ENCODE results near the gene CXCL13.
"Not testable (repeated sequence)": the region's sequence is repeated elsewhere in the genome, so short reads cannot be mapped to it uniquely, and the experiment has no call there.

Gene CXCL13

DNA sequence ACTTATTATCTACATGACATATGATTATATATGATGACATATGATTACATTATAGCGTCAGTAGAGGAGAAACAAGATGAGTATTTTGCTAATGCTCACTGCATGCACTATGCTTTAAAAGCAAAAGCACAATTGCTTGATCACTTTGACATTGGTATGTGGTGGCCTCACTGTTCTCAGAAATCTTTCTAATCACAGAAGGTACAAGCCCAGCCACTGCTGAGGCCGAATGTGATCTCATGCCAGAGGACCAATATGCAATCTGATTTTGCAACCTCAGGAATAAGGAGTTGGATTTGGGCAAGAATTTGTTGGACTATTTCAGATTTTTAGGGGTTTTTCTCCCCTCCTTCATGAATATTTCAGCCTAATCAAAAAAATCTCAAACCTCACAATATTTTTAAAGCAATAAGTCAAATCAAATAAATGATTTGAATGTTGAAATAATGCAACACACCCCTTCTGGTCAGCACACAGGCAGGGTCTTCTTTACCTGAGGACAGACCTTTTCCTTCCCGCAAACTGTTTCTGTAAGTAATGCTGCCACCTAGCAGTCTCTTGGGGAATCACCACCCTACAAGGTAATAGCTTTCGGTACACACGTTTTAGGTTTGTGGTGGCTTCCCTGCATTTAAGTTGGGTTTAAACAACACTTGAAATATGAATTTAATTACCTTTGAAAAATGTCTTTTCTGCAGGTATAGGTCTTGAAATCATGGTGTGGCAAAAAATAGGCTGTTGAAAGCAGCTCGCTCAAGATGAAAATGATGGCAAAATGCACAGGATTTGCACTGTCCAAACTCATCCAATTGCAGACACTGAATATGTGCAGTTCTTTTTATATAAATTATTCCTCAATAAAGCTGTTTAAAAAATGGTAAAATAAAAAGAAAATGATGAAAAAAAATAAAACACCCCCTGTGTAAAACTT, 4.8 kb upstream of the CXCL13 start:
- FAIRE-seq (no peak), DNase-seq (ENCODE audit: insufficient read length, low spot score) (no peak)

DNA sequence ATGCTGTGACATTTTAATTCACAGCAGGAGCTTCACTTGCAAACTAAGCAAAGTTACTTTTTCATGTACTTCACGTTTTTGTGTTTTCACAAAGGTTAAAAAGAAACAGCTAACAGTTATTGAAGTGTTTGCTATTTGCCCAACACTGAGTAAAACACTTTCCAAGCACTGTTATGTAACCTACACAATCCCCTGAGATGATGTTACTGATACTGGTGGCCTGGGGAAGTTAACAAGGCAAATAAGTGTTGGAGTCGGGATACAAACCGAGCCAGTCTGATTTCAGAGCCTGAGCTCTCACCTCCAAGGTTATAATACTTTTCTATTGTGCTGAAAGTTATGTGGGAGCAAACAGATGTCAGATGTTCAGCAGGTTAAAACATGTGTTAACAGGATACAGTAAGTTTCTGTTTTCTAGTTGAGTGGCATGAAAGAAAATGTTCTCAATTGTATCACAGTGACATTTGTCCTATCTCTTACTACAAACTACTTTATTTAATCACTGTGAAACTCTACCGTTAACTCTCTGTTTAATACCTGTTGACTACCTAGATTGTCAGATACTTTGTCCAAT, 3.9 kb upstream of the CXCL13 start:
- FAIRE-seq (no peak), DNase-seq (ENCODE audit: insufficient read length, low spot score) (no peak)

DNA sequence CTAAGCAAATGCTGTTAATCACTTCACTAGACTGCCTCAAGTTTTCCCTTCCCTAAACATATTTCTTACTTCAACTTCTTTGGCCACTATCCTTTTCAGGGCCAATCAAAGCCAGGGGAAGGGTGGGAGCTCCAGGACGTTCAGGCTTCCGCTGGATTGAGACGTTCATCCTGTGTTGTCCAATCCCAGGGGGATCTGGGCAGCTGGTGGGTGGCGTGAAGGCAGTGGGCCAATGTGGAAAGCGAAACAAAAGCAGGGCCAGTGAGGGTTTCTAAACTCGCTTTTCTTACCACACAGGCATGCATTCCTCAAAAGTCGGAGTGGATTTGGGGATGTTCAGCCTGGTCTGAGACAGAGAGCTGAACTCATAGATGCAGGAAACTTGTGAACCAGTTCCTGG, 7.6 kb downstream of the CXCL13 start:
- FAIRE-seq, result no peak
- no peak for DNase-seq (ENCODE audit: insufficient read length, low spot score)

DNA sequence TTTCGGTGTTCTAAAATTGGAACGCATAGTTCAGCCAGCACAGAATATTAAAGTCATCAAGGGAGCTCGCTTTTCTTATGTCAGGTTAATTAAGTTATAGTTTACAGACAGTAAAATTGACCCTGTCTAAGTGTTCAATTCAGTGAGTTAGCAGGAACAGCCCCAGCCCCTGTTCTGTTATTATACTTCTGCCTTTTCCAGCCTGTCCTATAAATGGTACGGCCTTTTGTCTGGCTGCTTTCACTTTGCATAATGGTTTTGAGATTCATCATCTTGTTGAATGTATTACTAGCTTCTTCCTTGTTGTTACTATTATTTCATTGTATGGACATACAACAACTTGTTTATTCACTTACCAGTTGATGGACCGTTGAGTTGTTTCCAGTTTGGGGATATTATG, 9.5 kb downstream of the CXCL13 start:
- no peak for DNase-seq (ENCODE audit: insufficient read length, low spot score)
- FAIRE-seq, result no peak

DNA sequence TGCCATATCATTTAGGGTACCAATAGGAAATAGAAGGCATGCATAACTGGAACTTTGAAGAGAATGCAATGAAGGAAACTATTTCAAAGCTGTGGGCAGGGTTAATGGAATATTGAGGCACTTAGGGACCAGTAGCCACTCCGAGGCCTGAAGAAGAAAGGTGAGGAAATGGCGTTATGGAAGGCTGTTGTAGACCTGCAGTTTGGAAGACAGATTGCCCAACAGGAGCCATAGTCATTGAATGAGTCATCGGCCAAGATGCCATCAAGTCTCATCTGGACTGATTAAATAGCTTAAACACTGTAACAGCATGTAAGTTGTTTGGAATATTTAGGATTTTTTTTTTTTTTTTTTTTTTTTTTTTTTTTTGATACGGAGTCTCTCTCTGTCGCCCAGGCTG, 11.6 kb downstream of the CXCL13 start:
- DNase-seq (ENCODE audit: insufficient read length, low spot score) (no peak), FAIRE-seq (no peak)

DNA sequence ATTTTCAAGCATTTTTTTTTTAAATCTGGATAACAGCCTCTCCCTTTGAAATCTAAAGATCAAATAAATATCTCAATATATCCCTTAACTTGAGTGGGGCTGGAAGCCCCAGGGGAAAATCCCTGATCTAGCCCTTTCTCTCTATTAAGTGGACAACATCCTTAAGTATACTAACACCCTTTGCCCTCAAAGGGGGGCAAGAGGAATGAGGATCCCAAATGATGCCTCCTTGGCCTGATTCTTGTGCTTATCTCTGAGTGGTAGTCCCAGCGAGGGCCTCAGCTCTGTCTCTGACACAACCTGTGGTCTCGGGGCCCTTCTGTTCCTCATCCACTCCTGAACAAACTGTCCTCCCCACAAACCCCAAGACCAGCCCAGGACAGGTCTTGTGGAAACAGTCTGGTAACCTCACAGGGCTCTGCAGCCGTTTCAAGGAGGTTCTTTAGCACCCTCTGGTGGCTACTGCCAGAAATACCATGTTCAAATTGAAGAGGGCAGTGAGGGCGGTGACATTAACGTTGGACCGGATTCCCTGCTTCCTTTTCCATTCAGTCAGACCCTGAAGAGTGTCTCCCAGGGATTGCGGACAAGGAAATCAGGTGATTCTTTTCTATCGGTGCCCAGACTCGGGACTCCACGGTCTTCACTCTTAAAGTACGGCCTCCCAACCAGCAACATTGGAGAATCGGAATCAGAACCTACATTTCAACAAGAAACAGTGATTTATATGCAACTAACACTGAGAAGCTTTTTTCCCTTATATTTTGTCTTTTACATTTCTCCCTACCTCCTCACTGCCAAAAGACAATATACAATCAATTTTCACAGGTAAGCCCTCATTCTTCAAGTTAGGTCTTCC, 13.0 kb downstream of the CXCL13 start:
- no peak for FAIRE-seq
- DNase-seq (ENCODE audit: insufficient read length, low spot score), result peak; percentile 61

DNA sequence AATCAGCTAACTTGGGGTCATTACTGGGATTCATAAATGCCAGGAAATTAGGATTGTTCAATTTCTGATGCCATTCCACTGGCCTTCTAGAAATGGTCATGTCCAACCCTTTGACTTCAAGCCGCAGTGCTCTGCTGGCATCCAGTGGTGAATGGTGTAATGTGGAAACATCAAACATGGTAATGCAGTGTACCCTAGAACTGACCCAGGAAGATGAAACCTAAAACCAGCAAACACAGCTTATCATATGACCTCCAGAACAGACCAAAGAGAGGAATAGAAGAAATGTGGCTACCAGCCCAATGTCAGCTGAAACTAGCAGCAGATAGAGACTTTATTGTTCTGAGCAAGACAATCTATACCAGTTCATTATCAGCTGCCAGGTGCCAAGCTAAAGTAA, 13.8 kb downstream of the CXCL13 start:
- DNase-seq (ENCODE audit: insufficient read length, low spot score) (no peak), FAIRE-seq (no peak)

DNA sequence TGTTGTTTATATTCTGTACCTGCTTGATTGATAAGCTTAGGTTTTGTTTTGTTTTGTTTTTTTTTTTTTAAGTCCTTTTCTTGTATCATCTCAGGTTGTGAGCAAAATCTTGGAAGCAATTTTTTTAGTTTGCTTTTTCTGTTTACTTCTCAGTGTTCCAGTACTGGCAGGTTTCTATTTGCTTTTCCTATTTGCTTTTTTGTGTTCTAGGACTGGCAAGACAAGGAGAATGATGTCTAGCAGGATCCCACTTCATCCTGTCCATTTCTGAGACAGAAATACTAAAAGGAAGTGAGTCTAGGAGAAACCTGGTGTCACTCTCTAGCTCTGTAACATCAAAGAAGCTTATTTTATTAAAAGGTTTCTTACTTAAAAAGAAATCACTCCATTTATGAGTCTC, 15.6 kb downstream of the CXCL13 start:
- no peak for FAIRE-seq

DNA sequence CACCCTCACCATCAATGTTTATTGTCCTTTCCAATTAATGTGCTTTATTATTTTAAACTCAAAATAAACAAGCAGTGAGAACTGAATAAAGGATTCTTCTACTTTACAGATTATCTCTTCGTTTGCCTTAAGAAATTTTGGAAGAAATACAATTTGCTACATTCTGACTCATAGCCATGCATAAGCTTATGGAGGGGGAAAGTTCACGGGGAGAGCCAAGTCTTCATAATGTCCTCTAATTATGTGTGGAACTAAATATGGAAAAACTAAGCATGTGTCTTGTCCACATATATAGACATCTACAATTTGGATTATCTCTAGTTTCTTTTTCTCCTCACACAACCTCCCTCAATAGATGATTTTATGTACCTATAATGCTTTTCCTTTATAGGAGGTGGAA, 17.5 kb downstream of the CXCL13 start:
- FAIRE-seq (no peak), DNase-seq (ENCODE audit: insufficient read length, low spot score) (no peak)

More for the DNA sequence above, 15.6 kb downstream of the CXCL13 start:
- DNase-seq (ENCODE audit: insufficient read length, low spot score), result no peak

DNA sequence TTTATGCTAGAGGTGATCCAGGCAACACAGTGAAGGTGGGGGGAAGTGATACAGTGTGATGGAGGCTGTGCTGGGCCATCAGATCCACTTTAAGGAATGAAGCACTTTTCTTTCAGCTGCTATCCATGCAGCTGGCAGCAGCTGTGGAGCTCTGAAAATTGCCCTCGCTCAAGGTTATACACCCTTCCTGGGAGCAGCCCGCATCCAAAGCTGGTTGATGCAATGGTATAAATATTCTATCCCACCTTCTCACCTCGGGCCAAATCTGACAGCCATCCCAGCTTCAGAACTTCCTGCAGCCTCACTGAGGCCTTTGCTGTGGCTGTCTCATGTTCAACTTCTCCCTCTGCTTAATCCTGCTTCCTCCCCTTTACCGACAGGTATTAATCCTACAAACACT, 18.6 kb downstream of the CXCL13 start:
- FAIRE-seq (no peak), DNase-seq (ENCODE audit: insufficient read length, low spot score) (no peak)

DNA sequence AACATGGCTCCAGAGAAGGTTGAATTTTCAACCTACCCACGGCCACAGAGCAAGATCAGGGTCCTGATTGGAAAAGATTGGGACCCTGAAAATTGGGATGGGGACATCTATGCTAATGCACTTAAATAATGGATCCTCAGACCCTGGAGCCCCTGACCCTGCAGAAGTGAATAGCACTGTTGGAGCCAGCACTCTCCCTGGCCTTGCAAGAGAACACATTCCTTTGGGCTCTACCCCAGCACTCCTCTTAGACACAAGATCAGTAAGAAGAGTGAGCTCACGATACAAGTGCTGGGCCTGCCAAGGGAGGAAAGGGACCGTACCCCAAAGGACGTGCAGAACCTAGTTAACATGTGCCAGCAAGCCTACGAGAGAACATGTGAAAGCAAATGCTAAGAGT, 19.9 kb downstream of the CXCL13 start:
- no peak for DNase-seq (ENCODE audit: insufficient read length, low spot score)
- FAIRE-seq, result no peak

DNA sequence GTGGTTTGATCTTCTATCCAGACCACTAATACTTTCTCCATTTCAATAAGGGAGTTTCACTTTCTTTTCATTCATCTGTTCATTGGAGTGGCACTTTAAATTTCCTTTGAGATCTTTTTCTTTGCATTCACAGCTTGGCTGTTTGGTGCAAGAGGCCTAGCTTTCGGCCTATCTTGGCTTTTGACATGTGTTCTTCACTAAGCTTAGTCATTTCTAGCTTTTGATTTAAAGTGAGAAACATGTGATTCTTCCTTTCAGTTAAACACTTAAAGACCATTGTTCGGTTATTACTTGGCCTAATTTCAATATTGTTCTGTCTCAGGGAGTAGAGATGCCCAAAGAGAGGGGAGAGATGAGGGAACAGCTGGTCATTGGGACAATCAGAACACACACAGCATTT, 24.3 kb downstream of the CXCL13 start:
- FAIRE-seq (no peak), DNase-seq (ENCODE audit: insufficient read length, low spot score) (no peak)

DNA sequence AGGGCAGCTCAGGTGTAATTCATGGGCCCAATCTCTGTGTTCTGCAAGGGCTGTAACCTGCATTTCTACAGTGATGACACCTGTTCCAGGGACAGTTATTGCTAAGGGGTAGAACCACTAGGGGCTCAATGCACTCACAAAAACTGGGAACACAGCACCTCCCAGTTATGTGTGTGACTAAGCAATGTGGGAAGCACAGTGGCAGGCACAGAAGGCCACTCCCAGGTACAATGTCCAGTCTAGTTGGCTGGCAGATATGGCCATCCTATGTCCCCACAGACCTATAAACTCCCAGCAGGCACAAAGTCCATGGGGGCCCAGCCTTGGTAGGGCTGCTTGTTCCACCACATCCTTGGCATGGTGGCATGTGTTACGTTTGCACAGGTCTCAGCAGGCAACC, 25.7 kb downstream of the CXCL13 start:
- DNase-seq (ENCODE audit: insufficient read length, low spot score) (no peak), FAIRE-seq (no peak)

DNA sequence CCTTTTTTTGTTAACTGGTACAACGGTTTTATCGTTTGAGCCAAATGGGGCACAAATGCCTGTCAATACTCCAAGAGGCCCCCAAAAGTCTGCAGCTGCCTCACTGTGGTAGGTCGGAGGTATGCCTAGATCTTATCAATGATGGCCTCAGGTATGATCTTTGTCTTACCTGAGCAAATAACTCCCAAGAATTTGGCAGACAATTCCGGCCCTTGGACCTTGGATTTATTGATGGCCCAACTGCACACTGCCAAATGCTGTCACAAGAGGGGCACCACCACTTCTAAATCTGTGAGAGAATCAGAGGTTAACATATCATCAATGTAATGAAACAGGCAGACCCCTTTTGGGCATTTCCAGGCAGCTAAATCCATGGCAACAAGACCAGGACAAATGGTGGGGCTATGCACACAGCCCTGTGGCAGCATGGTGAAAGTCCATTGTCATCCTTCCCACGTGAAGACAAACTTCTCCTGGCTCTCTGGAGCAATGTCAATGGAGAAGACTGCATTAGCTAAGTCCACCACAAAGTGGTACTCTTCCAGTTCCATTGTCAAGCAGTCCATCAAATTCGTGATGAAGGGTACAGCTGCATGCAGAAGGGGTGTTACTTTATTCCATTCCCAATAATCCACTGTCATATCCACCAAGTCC, 28.6 kb downstream of the CXCL13 start:
- no peak for FAIRE-seq

DNA sequence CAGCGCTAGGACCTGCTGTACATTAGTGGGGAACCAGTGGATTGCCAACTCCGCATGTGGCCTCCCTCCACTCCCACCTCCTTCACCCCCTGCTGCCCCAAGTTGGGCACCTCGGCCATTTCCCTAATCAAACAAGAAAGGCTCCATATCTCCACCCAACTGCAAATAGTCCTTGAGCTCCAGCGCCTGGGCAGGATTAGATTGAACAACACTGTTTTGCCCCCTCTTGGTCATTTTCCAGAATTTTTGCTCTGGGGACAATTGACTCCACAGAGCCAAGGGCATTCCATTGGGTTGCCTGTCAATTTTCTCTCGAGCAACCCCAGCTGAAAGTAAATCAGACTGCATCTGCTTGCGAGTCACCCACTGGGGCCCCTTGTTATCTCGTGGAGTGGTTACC, 29.6 kb downstream of the CXCL13 start:
- no peak for DNase-seq (ENCODE audit: insufficient read length, low spot score)
- no peak for FAIRE-seq

More for the DNA sequence above, 28.6 kb downstream of the CXCL13 start:
- DNase-seq (ENCODE audit: insufficient read length, low spot score), result no peak

DNA sequence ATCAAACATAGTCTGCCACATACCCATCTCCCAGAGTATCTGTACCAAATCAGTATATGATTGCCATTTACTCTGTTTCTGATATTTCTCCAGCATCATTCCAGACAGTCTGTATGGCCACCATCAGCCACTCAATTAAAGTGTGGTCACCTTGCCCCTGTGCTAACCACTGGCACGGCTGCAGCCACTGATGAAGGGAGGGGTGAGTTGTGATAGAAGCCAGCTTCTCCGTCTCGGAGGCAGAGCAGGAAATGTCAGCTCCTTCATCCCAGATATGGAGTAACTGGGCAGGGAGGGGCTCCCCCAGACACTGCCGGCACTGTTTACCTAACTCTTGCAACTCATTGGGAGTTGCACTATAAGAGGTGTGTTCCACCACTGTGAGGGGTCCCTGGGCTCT, 30.3 kb downstream of the CXCL13 start:
- no peak for FAIRE-seq
- DNase-seq (ENCODE audit: insufficient read length, low spot score), result no peak

DNA sequence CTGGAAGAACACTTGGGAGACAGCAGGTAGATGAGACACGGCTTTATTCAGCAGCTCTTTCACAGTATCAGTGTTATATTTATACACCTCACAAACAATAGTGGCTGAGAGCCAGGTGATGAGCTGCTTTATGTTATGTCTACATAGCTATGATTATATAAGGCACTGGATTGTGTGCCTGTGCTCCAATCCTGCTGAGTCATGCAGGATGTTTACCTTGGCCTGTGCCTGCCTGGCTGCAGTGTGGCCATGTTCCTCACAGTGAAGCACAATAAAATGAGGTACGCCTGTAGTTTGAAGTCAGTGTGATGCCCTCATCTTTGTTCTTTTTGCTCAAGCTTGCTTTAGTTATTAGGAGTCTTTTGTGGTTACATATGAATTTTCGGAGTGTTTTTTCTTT, 31.3 kb downstream of the CXCL13 start:
- FAIRE-seq, result no peak
- DNase-seq (ENCODE audit: insufficient read length, low spot score), result no peak

DNA sequence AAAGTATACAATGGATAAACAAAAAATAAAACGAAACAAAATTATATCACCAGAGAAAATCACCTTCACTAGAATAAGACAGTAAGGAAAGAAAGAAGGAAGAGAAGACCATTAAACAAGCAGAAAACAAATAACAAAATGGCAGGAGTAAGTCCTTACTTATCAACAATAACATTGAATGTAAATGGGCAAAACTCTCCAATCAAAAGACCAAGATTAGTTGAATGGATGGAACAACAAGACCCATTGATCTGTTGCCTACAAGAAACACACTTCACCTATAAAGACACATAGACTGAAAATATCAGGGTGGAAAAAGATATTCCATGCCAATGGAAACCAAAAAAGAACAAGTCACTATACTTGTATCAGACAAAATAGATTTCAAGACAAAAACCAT, 38.4 kb downstream of the CXCL13 start:
- DNase-seq (ENCODE audit: insufficient read length, low spot score); FAIRE-seq: not testable (repeated sequence)

DNA sequence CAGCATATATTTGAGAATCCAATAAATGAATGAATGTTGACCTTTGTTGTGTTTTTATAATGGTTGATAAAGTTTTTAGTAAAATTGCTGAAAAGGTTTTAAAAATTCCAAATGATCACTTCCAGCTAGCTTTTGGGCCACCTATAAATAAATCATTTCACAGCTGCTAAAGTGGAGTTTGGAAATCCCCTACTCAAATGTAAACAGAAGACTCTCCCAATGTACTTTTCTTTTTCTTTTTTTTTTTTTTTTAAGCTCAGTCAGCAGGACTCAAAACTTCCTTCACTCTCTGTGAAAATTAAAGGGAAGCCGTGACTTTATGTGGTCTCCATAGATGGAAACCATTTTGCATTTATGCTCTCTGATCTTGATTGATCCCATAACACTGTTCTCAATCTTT, 45.2 kb downstream of the CXCL13 start:
- FAIRE-seq (no peak), DNase-seq (ENCODE audit: insufficient read length, low spot score) (no peak)

DNA sequence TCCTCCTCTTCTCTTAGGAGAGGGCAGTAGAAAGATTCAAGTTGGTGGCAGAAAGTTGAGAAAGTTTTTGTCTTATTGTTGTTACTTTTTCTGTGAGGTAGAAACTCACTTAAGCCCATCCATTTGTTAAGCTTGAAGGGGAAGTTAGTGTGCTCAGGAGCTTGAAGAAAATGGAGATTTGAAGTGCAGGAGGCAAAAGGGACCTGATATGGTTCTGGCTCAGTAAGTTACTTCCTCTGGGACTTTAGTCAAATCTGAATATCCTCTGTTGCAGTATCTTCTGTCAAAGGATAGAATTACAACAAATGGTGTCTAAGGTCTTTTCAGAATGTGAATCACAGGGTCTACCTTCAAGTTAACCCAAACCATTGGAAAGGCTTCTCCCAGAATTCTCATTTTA, 46.2 kb downstream of the CXCL13 start:
- no peak for FAIRE-seq
- DNase-seq (ENCODE audit: insufficient read length, low spot score), result no peak
